Measurements from ENCODE around the gene HIVEP3. TPM values are rescaled to one million over a fixed set of nuclear protein-coding genes. Genes with fewer than 3 reads are reported as not detected.

Gene HIVEP3
- total RNA-seq, 1 experiment from 2014 or later = 11.0 TPM

GRCh38 chr1:41620365-41621169, 298.2 kb downstream of the HIVEP3 start:
- DNase-seq = no peak

GRCh38 chr1:41619511-41620364, 299.0 kb downstream of the HIVEP3 start:
- no peaks in the 10 kb centered on the region for H3K36me3 ChIP-seq (ENCODE audit: low read depth)
- TF ChIP-seq EZH2 (IDR thresholded peaks at IDR 0.05; ENCODE audit: low read depth) = no peak
- TF ChIP-seq, protein P1, sequence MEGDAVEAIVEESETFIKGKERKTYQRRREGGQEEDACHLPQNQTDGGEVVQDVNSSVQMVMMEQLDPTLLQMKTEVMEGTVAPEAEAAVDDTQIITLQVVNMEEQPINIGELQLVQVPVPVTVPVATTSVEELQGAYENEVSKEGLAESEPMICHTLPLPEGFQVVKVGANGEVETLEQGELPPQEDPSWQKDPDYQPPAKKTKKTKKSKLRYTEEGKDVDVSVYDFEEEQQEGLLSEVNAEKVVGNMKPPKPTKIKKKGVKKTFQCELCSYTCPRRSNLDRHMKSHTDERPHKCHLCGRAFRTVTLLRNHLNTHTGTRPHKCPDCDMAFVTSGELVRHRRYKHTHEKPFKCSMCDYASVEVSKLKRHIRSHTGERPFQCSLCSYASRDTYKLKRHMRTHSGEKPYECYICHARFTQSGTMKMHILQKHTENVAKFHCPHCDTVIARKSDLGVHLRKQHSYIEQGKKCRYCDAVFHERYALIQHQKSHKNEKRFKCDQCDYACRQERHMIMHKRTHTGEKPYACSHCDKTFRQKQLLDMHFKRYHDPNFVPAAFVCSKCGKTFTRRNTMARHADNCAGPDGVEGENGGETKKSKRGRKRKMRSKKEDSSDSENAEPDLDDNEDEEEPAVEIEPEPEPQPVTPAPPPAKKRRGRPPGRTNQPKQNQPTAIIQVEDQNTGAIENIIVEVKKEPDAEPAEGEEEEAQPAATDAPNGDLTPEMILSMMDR (conservative IDR thresholded peaks at IDR 0.05) = no peak
- H3K9me3 ChIP-seq (ENCODE audit: insufficient read depth, low read depth) = no peaks in the 10 kb centered on the region
- no peaks in the 10 kb centered on the region for H3K27me3 ChIP-seq (ENCODE audit: insufficient read depth, low read depth)
- intact Hi-C loops (cut with micrococcal nuclease; ENCODE audit: unreplicated experiment) = no loop called here
- BruUV-seq (replicated peaks) = no TSS peak
- peaks cover 9% of the 10 kb centered on the region for H3K4me1 ChIP-seq (replicated peaks; ENCODE audit: insufficient read depth)
- H3K79me2 ChIP-seq (ENCODE audit: low read depth) = no peaks in the 10 kb centered on the region
- no peak overlapping the region for H2AFZ ChIP-seq
- H3K9me2 ChIP-seq (ENCODE audit: insufficient read depth) = no peaks in the 10 kb centered on the region
- POLR2A ChIA-PET (ENCODE audit: unreplicated experiment) = no interaction called here
- no peak overlapping the region for H3K4me3 ChIP-seq
- no peaks in the 10 kb centered on the region for H3F3A ChIP-seq (ENCODE audit: insufficient read depth, low read depth)
- no peak for DNase-seq
- no peak overlapping the region for H3K27ac ChIP-seq
- CTCF ChIA-PET = no interaction called here
- H4K20me1 ChIP-seq (ENCODE audit: insufficient read depth) = no peaks in the 10 kb centered on the region
- H3K4me2 ChIP-seq = no peak overlapping the region

More at GRCh38 chr1:41620365-41621169, 298.2 kb downstream of the HIVEP3 start:
- H2AFZ ChIP-seq = no peak overlapping the region
- H3F3A ChIP-seq (ENCODE audit: insufficient read depth, low read depth) = no peaks in the 10 kb centered on the region
- no peaks in the 10 kb centered on the region for H3K9me2 ChIP-seq (ENCODE audit: insufficient read depth)
- peaks cover 9% of the 10 kb centered on the region for H3K4me1 ChIP-seq (replicated peaks; ENCODE audit: insufficient read depth)
- H3K4me2 ChIP-seq = no peak overlapping the region
- H3K27me3 ChIP-seq (ENCODE audit: insufficient read depth, low read depth) = no peaks in the 10 kb centered on the region
- BruUV-seq (replicated peaks) = no TSS peak
- POLR2A ChIA-PET (ENCODE audit: unreplicated experiment) = no interaction called here
- no peaks in the 10 kb centered on the region for H3K79me2 ChIP-seq (ENCODE audit: low read depth)
- intact Hi-C loops (cut with micrococcal nuclease; ENCODE audit: unreplicated experiment) = no loop called here
- H3K4me3 ChIP-seq = no peak overlapping the region
- H3K36me3 ChIP-seq (ENCODE audit: low read depth) = no peaks in the 10 kb centered on the region
- TF ChIP-seq, protein P1 (conservative IDR thresholded peaks at IDR 0.05) = no peak
- TF ChIP-seq EZH2 (IDR thresholded peaks at IDR 0.05; ENCODE audit: low read depth) = no peak
- no peak overlapping the region for H3K27ac ChIP-seq
- no peaks in the 10 kb centered on the region for H3K9me3 ChIP-seq (ENCODE audit: insufficient read depth, low read depth)
- CTCF ChIA-PET = no interaction called here
- H4K20me1 ChIP-seq (ENCODE audit: insufficient read depth) = no peaks in the 10 kb centered on the region

GRCh38 chr1:41618871-41619270, 299.9 kb downstream of the HIVEP3 start:
- no peak overlapping the region for H3K4me3 ChIP-seq
- H4K20me1 ChIP-seq (ENCODE audit: insufficient read depth) = no peaks in the 10 kb centered on the region
- no TSS peak for BruUV-seq (replicated peaks)
- H3K79me2 ChIP-seq (ENCODE audit: low read depth) = no peaks in the 10 kb centered on the region
- no peak overlapping the region for H3K4me2 ChIP-seq
- H3F3A ChIP-seq (ENCODE audit: insufficient read depth, low read depth) = no peaks in the 10 kb centered on the region
- H3K4me1 ChIP-seq (replicated peaks; ENCODE audit: insufficient read depth) = peaks cover 9% of the 10 kb centered on the region
- H3K9me2 ChIP-seq (ENCODE audit: insufficient read depth) = no peaks in the 10 kb centered on the region
- H3K9me3 ChIP-seq (ENCODE audit: insufficient read depth, low read depth) = no peaks in the 10 kb centered on the region
- intact Hi-C loops (cut with micrococcal nuclease; ENCODE audit: unreplicated experiment) = no loop called here
- no peak overlapping the region for H2AFZ ChIP-seq
- CTCF ChIA-PET = no interaction called here
- no peak overlapping the region for H3K27ac ChIP-seq
- no peaks in the 10 kb centered on the region for H3K36me3 ChIP-seq (ENCODE audit: low read depth)
- no peaks in the 10 kb centered on the region for H3K27me3 ChIP-seq (ENCODE audit: insufficient read depth, low read depth)
- DNase-seq = no peak
- POLR2A ChIA-PET (ENCODE audit: unreplicated experiment) = no interaction called here
- no peak for TF ChIP-seq EZH2 (IDR thresholded peaks at IDR 0.05; ENCODE audit: low read depth)
